HG03439 (cell line): ENCODE results near the gene ATP11A.

Experiments used
- ATAC-seq: cut with Tn5 transposase; IDR thresholded peaks from one replicate; pipeline ENCODE4 v1.9.1; 2021; ENCODE audit warnings: mild to moderate bottlenecking, moderate library complexity; ENCODE audit not compliant: unreplicated experiment

ATP11A gene

GRCh38 chr13:112721198-112722104 is 31.6 kb downstream of the ATP11A start:
- ATAC-seq: no peak

- no peak for ATAC-seq
Measured at GRCh38 chr13:112722433-112723263, 32.8 kb downstream of the ATP11A start.

- no peak for ATAC-seq
Measured at GRCh38 chr13:112723771-112724170, 33.9 kb downstream of the ATP11A start.

- ATAC-seq: no peak
Measured at GRCh38 chr13:112724788-112725345, 35.0 kb downstream of the ATP11A start.

- no peak for ATAC-seq
Measured at GRCh38 chr13:112725346-112726015, 35.6 kb downstream of the ATP11A start.

GRCh38 chr13:112726016-112726767 is 36.4 kb downstream of the ATP11A start:
- no peak for ATAC-seq

- ATAC-seq: no peak
Measured at GRCh38 chr13:112727581-112727980, 37.7 kb downstream of the ATP11A start.

- no peak for ATAC-seq
Measured at GRCh38 chr13:112728375-112729126, 38.7 kb downstream of the ATP11A start.

GRCh38 chr13:112729408-112729807 is 39.6 kb downstream of the ATP11A start:
- no peak for ATAC-seq

GRCh38 chr13:112730157-112730671 is 40.4 kb downstream of the ATP11A start:
- ATAC-seq: no peak

- no peak for ATAC-seq
Measured at GRCh38 chr13:112731667-112732616, 42.1 kb downstream of the ATP11A start.

- ATAC-seq: no peak
Measured at GRCh38 chr13:112732679-112733078, 42.8 kb downstream of the ATP11A start.

GRCh38 chr13:112733112-112733511 is 43.3 kb downstream of the ATP11A start:
- no peak for ATAC-seq

- no peak for ATAC-seq
Measured at GRCh38 chr13:112733661-112734379, 44.0 kb downstream of the ATP11A start.

GRCh38 chr13:112734696-112735547 is 45.1 kb downstream of the ATP11A start:
- no peak for ATAC-seq

GRCh38 chr13:112735791-112736190 is 46.0 kb downstream of the ATP11A start:
- no peak for ATAC-seq

GRCh38 chr13:112737294-112737693 is 47.5 kb downstream of the ATP11A start:
- no peak for ATAC-seq
